Kidney (tissue), 14 donors: ENCODE measurements around the gene CYCS. TPM values are rescaled to one million over a fixed set of nuclear protein-coding genes. Genes with fewer than 3 reads are reported as not detected.

ENCODE experiments used
- DNase-seq, 5 donors: peaks; one replicate each; pipeline ENCODE4 v3.0.0-alpha.2; 2013 to 2020
- FAIRE-seq: peaks from 2 replicates; lab custom pipeline; 2012; peaks lifted over from hg19 to GRCh38; lab: Jason Lieb, UNC
- H3K27ac ChIP-seq, 2 donors: one replicate each; pipeline ENCODE4 v1.7.0; 2013; ENCODE audit warnings: low read depth in 2 of 2, low read length in 2 of 2, inconsistent platforms in 1 of 2
- H3K27me3 ChIP-seq: one replicate; pipeline ENCODE4 v1.7.1; 2013; ENCODE audit warnings: low read length, inconsistent platforms; ENCODE audit not compliant: control insufficient read depth, insufficient read depth
- H3K36me3 ChIP-seq, 3 donors: one replicate each; pipeline versions ENCODE4 v1.7.0 to v1.7.1; 2013; ENCODE audit warnings: low read length in 3 of 3, control low read depth in 1 of 3, inconsistent platforms in 1 of 3; ENCODE audit not compliant: insufficient read depth in 3 of 3, control insufficient read depth in 2 of 3
- H3K4me1 ChIP-seq, 3 donors: one replicate each; pipeline versions ENCODE4 v1.7.0 to v1.7.1; 2013; ENCODE audit warnings: low read length in 3 of 3, inconsistent platforms in 1 of 3, low read depth in 1 of 3; ENCODE audit not compliant: control insufficient read depth in 2 of 3, insufficient read depth in 2 of 3
- H3K4me3 ChIP-seq, 3 donors: one replicate each; pipeline versions ENCODE4 v1.7.0 to v1.8.1; 2013; ENCODE audit warnings: low read length in 3 of 3, control low read depth in 1 of 3, inconsistent platforms in 1 of 3
- H3K9ac ChIP-seq, 3 donors: one replicate each; pipeline versions ENCODE4 v1.7.0 to v1.7.1; 2013; ENCODE audit warnings: low read length in 3 of 3, control low read depth in 1 of 3, inconsistent platforms in 1 of 3
- H3K9me3 ChIP-seq, 3 donors: one replicate each; pipeline versions ENCODE4 v1.7.0 to v1.7.1; 2013; ENCODE audit warnings: low read length in 3 of 3, control low read depth in 1 of 3, inconsistent platforms in 1 of 3; ENCODE audit not compliant: control insufficient read depth in 2 of 3, insufficient read depth in 1 of 3
- CTCF ChIP-seq: IDR thresholded peaks from 3 replicates; pipeline ENCODE4 v1.5.1; 2012; ENCODE audit warnings: mild to moderate bottlenecking, moderate library complexity, borderline replicate concordance; ENCODE audit not compliant: insufficient read depth; ENCODE audit errors: extremely low read depth
- intact Hi-C: fragments of 100-400 bp; cut with DNase I; formaldehyde crosslinking; loops from one replicate; pipeline ENCODE4 v1.11.1; 2022
- polyA plus RNA-seq: library from polyadenylated mRNA; stranded (reverse); fragments of 350-450 nt; fragmentation: Illumina TruSeq; extraction: RNeasy Lipid Tissue Mini Kit (QIAGEN cat#74804); gene quantifications from one replicate; pipeline ENCODE4 v1.2.3, GENCODE V29; 2014; ENCODE audit warnings: low read depth, low replicate concordance; ENCODE audit not compliant: insufficient read depth
- total RNA-seq: library from RNA; stranded (reverse); fragmentation: NEBNext Ultra II Directional; extraction: Animal tissue kit (Norgen Biotek cat#: 25700); gene quantifications from one replicate; pipeline ENCODE4 v1.2.1, GENCODE V29; 2021
- donor health status: control.
- donor health status: control.
- donor health status: control.
- donor health status: control.
- donor health status: control.
- donor health status: DM: yes; HTN: yes; CAD: no.
- donor health status: Normal renal cell carcinoma (clear cell type).

Gene CYCS
- total and polyA plus RNA-seq, 2 donors from 2014 or later: 94.3 to 239 TPM

GRCh38 chr7:25134358-25135010 is 9.4 kb upstream of the CYCS start:
- no peak for FAIRE-seq
- no peaks in the 10 kb centered on the region for H3K9me3 ChIP-seq
- TF ChIP-seq CTCF: no peak

GRCh38 chr7:25132430-25132829 is 7.4 kb upstream of the CYCS start:
- Histone ChIP-seq H3K4me3 (no peak overlapping the region), H3K4me1 (no peaks in the 10 kb centered on the region), H3K36me3 (no peaks in the 10 kb centered on the region), H3K9ac (no peak overlapping the region), H3K27me3 (no peaks in the 10 kb centered on the region), H3K9me3 (no peaks in the 10 kb centered on the region), H3K27ac (no peak overlapping the region)
- no peak for DNase-seq
- no peak for TF ChIP-seq CTCF
- intact Hi-C loops: no loop called here
- FAIRE-seq: no peak

More at GRCh38 chr7:25134358-25135010, 9.4 kb upstream of the CYCS start:
- Histone ChIP-seq H3K4me1 (no peaks in the 10 kb centered on the region), H3K27me3 (no peaks in the 10 kb centered on the region), H3K9ac (no peak overlapping the region), H3K27ac (no peak overlapping the region), H3K36me3 (no peaks in the 10 kb centered on the region), H3K4me3 (no peak overlapping the region)
- intact Hi-C loops: no loop called here
- DNase-seq: no peak

- DNase-seq: no peak
Observed at GRCh38 chr7:25126751-25127150, 1.7 kb upstream of the CYCS start.

More at GRCh38 chr7:25126751-25127150, 1.7 kb upstream of the CYCS start:
- H3K4me1 ChIP-seq: peaks cover 0 to 9% (median 5%) of the 10 kb centered on the region in 3 donors
- intact Hi-C loops: no loop called here
- H3K27ac ChIP-seq: no peak overlapping the region
- FAIRE-seq: no peak
- H3K9ac ChIP-seq: no peak overlapping the region
- peaks cover 4 to 12% (median 6%) of the 10 kb centered on the region in 3 donors for H3K36me3 ChIP-seq
- H3K4me3 ChIP-seq: no peak overlapping the region
- H3K27me3 ChIP-seq: no peaks in the 10 kb centered on the region
- TF ChIP-seq CTCF: no peak
- no peaks in the 10 kb centered on the region for H3K9me3 ChIP-seq
